ENCODE results near the gene GREB1L.

GRCh38 chr18:21242780-21243401 lies 859 bp downstream of the GREB1L start:
- TF ChIP-seq CTCF (IDR thresholded peaks at IDR 0.05; ENCODE audit: low read length) (no peak), EZH2phosphoT487 (IDR thresholded peaks at IDR 0.05; ENCODE audit: low read length) (no peak)
